ENCODE data around the gene TMCC1. TPM values are rescaled to one million over a fixed set of nuclear protein-coding genes. Genes with fewer than 3 reads are reported as not detected.

TMCC1 gene
- polyA plus RNA-seq, 1 of the 3 experiments (the other 2 are of a cell fraction): 7.2 TPM

- TF ChIP-seq MXI1 (IDR thresholded peaks at IDR 0.05; ENCODE audit: low read depth, low read length): no peak
- TF ChIP-seq, protein P1, sequence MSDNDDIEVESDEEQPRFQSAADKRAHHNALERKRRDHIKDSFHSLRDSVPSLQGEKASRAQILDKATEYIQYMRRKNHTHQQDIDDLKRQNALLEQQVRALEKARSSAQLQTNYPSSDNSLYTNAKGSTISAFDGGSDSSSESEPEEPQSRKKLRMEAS (IDR thresholded peaks at IDR 0.05; ENCODE audit: low read depth): no peak
- TF ChIP-seq CHD2 (IDR thresholded peaks at IDR 0.05; ENCODE audit: low read length, partially characterized antibody): no peak
- TF ChIP-seq RAD21 (IDR thresholded peaks at IDR 0.05; ENCODE audit: low read length): no peak
- TF ChIP-seq USF2 (IDR thresholded peaks at IDR 0.05; ENCODE audit: borderline replicate concordance, low read depth, low read length): no peak
- no peak for TF ChIP-seq EZH2phosphoT487 (IDR thresholded peaks at IDR 0.05; ENCODE audit: borderline replicate concordance, low read depth)
- TF ChIP-seq, protein P2, sequence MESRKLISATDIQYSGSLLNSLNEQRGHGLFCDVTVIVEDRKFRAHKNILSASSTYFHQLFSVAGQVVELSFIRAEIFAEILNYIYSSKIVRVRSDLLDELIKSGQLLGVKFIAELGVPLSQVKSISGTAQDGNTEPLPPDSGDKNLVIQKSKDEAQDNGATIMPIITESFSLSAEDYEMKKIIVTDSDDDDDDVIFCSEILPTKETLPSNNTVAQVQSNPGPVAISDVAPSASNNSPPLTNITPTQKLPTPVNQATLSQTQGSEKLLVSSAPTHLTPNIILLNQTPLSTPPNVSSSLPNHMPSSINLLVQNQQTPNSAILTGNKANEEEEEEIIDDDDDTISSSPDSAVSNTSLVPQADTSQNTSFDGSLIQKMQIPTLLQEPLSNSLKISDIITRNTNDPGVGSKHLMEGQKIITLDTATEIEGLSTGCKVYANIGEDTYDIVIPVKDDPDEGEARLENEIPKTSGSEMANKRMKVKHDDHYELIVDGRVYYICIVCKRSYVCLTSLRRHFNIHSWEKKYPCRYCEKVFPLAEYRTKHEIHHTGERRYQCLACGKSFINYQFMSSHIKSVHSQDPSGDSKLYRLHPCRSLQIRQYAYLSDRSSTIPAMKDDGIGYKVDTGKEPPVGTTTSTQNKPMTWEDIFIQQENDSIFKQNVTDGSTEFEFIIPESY (IDR thresholded peaks at IDR 0.05; ENCODE audit: borderline replicate concordance, low read depth): no peak
- TF ChIP-seq, protein P3, sequence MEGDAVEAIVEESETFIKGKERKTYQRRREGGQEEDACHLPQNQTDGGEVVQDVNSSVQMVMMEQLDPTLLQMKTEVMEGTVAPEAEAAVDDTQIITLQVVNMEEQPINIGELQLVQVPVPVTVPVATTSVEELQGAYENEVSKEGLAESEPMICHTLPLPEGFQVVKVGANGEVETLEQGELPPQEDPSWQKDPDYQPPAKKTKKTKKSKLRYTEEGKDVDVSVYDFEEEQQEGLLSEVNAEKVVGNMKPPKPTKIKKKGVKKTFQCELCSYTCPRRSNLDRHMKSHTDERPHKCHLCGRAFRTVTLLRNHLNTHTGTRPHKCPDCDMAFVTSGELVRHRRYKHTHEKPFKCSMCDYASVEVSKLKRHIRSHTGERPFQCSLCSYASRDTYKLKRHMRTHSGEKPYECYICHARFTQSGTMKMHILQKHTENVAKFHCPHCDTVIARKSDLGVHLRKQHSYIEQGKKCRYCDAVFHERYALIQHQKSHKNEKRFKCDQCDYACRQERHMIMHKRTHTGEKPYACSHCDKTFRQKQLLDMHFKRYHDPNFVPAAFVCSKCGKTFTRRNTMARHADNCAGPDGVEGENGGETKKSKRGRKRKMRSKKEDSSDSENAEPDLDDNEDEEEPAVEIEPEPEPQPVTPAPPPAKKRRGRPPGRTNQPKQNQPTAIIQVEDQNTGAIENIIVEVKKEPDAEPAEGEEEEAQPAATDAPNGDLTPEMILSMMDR (IDR thresholded peaks at IDR 0.05): no peak
- TF ChIP-seq GABPA (IDR thresholded peaks at IDR 0.05; ENCODE audit: low read depth): no peak
- no peak for TF ChIP-seq REST (IDR thresholded peaks at IDR 0.05; ENCODE audit: low read depth, low read length)
- no peak for TF ChIP-seq RCOR1 (IDR thresholded peaks at IDR 0.05; ENCODE audit: low read length)
- no peak for TF ChIP-seq FOSL2 (IDR thresholded peaks at IDR 0.05; ENCODE audit: borderline replicate concordance, low read depth)
These were observed 193.9 kb downstream of the TMCC1 start for GRCh38 chr3:129699612-129700011.

More at GRCh38 chr3:129699612-129700011, 193.9 kb downstream of the TMCC1 start:
- no peaks in the 10 kb centered on the region for H3K9me2 ChIP-seq
- 96% methylated on average over 1 of the region's 1 CpG for WGBS (ENCODE audit: low lambda C conversion rate)
- no peaks in the 10 kb centered on the region for H3F3A ChIP-seq (replicated peaks; ENCODE audit: insufficient read depth)
- ChIA-PET POLR2A (no interaction called here), CTCF (no interaction called here)
- H3K79me2 ChIP-seq (ENCODE audit: insufficient read depth): no peaks in the 10 kb centered on the region
- H3K4me2 ChIP-seq: no peak overlapping the region
- H4K20me1 ChIP-seq (ENCODE audit: insufficient read depth): no peaks in the 10 kb centered on the region
- H3K4me1 ChIP-seq (ENCODE audit: control insufficient read depth in 1 of 2, insufficient read depth in 2 of 2, low read depth in 1 of 2, low read length in 1 of 2): no peaks in the 10 kb centered on the region; a peak in 2 of 4 replicates
- no peak overlapping the region for H3K4me3 ChIP-seq (ENCODE audit: low read depth in 2 of 2, low read length in 1 of 2)
- H3K9ac ChIP-seq: no peak overlapping the region
- no peak for DNase-seq
- H3K27ac ChIP-seq (ENCODE audit: low read depth in 2 of 2, low read length in 1 of 2): no peak overlapping the region
- no peaks in the 10 kb centered on the region for H3K27me3 ChIP-seq (ENCODE audit: insufficient read depth)
- H3K9me3 ChIP-seq: no peaks in the 10 kb centered on the region
- no peaks in the 10 kb centered on the region for H3K36me3 ChIP-seq (replicated peaks in 1 of 2; ENCODE audit: control insufficient read depth in 1 of 2, insufficient read depth in 2 of 2, low read length in 1 of 2)
- no peak overlapping the region for H2AFZ ChIP-seq (ENCODE audit: low read depth)
